ENCODE data around the gene FREM1.

FREM1 gene

DNA sequence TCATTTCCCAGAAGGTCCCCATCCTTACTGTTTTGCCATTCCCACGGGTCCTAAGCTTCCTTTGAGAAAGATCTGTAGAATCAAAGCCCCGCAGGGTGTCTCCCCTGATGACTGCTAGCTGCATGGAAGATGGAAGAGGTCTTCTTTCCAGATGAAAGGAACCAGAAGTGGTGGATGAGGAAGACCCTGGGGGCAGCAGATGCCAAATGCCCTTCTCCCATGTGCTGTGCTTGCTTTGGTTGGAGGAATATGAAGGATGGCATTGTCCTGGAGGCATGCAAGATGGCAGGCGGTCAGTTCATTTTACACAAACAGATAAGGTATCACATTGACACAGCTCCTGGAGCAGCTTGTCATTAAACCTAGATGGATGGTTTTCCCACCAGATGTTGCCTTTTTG is 161.9 kb downstream of the FREM1 start:
- CTCF ChIA-PET = no interaction called here
- no peak for DNase-seq (ENCODE audit: extremely low spot score)
- TF ChIP-seq, protein P1, sequence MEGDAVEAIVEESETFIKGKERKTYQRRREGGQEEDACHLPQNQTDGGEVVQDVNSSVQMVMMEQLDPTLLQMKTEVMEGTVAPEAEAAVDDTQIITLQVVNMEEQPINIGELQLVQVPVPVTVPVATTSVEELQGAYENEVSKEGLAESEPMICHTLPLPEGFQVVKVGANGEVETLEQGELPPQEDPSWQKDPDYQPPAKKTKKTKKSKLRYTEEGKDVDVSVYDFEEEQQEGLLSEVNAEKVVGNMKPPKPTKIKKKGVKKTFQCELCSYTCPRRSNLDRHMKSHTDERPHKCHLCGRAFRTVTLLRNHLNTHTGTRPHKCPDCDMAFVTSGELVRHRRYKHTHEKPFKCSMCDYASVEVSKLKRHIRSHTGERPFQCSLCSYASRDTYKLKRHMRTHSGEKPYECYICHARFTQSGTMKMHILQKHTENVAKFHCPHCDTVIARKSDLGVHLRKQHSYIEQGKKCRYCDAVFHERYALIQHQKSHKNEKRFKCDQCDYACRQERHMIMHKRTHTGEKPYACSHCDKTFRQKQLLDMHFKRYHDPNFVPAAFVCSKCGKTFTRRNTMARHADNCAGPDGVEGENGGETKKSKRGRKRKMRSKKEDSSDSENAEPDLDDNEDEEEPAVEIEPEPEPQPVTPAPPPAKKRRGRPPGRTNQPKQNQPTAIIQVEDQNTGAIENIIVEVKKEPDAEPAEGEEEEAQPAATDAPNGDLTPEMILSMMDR (IDR thresholded peaks at IDR 0.05; ENCODE audit: control extremely low read depth, extremely low read depth, low read depth, missing control alignments) = no peak
- POLR2A ChIA-PET = no interaction called here

DNA sequence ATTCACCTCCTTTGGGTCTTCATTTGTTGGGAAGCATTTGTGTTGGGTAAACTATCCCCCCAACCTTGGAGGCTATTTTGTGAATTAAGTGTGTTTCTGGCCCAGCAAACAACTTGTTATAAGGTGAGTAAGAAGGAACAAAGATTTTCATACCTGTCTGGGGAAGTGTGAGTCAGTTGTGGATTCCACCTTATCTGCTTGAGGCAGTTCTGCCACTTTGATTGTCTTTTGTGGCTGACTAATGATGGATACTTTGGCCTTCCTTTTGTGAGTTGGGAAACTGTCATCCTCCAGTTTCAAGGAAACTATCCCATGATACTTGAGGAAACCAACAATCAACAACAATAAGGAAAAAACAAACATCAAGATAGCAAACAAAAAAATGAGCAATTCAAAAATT is 163.1 kb downstream of the FREM1 start:
- ChIA-PET POLR2A (no interaction called here), CTCF (no interaction called here)
- TF ChIP-seq, protein P1 (IDR thresholded peaks at IDR 0.05; ENCODE audit: control extremely low read depth, extremely low read depth, low read depth, missing control alignments) = no peak
- DNase-seq (ENCODE audit: extremely low spot score) = no peak

DNA sequence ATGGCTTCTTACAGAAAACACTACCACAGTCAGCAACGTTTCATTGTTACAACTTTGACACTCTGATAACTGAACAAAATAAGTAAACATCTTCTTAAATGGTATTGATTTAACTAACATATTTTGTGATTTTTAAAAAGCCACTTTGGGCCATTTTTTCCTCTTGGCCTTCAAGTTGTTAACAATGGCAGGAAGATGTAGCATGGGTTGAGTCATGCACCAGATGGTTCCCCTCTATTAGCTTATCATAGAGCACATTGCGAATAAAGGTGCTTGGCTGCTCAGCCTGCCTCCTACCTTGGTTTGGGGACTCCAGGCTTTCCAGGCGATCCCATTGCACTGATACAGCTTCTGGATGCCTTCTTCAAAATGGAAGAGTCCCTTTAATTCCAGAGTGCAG is 163.6 kb downstream of the FREM1 start:
- no peak for DNase-seq (ENCODE audit: extremely low spot score)
- TF ChIP-seq, protein P1 (IDR thresholded peaks at IDR 0.05; ENCODE audit: control extremely low read depth, extremely low read depth, low read depth, missing control alignments) = no peak
- ChIA-PET POLR2A (no interaction called here), CTCF (no interaction called here)

DNA sequence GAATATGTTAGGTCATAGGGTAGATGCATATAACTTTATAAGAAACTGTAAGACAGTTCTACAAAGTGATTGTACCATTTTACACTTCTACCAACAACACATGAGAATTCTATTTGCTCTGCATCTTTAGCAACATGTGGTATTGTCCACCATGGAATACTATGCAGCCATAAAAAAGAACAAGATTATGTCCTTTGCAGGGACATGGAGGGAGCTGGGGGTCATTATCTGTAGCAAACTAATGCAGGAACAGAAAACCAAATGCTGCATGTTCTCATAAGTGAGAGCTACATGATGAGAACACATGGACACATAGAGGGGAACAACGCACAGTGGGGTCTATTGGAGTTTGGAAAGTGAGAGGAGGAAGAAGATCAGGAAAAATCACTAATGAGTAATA is 165.5 kb downstream of the FREM1 start:
- DNase-seq (ENCODE audit: extremely low spot score) = no peak
- POLR2A ChIA-PET = no interaction called here
- TF ChIP-seq, protein P1 (IDR thresholded peaks at IDR 0.05; ENCODE audit: control extremely low read depth, extremely low read depth, low read depth, missing control alignments) = no peak
- CTCF ChIA-PET = interaction anchor here (1.1 to 1.6 kb wide), 2 partner anchors 18 to 25 kb away, joined by 3 to 4 read pairs; no protein-coding TSS in a partner anchor

DNA sequence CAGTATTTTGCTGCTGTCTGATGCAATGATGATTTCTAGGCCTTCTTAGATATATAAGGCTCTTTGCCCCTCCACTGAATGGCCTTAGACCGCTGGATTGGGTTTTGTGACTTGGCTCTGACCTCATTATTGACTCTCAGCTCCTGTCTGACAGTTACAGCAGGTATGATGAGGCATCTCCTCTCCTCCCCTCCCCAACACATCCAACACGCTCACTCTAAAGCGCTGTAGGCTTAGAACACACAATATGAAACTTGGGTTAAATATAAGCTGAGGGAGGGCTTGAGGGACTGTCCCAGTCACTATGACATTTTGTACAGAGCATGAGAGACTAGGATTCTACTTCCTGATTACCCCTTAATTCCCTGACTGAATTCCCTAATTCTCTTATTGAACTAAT is 168.9 kb downstream of the FREM1 start:
- ChIA-PET CTCF (interaction anchor here (0.9 to 1.7 kb wide), 3 partner anchors 9 to 22 kb away, joined by 3 to 9 read pairs (median 3); no protein-coding TSS in a partner anchor), POLR2A (no interaction called here)
- TF ChIP-seq, protein P1 (IDR thresholded peaks at IDR 0.05; ENCODE audit: control extremely low read depth, extremely low read depth, low read depth, missing control alignments) = no peak
- DNase-seq (ENCODE audit: extremely low spot score) = no peak

DNA sequence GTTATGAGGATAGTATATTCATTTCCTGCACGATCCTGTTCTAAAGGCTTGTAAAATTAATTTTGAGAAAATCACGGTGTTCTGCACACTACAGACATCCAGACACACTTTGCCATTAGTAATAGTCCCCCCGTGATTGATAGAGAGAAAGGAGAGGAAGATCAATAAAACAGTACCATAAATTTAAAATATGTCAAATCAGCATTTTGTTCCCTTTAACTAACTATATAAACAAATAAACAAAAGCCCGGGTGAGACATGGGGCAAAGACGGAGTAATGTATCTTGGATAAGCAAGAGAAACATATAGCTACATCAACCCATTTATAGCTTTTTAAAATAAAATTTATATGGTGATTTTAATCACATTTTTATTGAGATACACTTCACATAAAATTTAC is 177.1 kb downstream of the FREM1 start:
- POLR2A ChIA-PET = no interaction called here
- no peak for DNase-seq (ENCODE audit: extremely low spot score)
- CTCF ChIA-PET = interaction anchor here (0.8 to 1.4 kb wide), 2 partner anchors 8 to 35 kb away, joined by 3 read pairs; no protein-coding TSS in a partner anchor
- TF ChIP-seq, protein P1 (IDR thresholded peaks at IDR 0.05; ENCODE audit: control extremely low read depth, extremely low read depth, low read depth, missing control alignments) = no peak
